Smooth muscle cell (in vitro differentiated cells): ENCODE data around the gene KIAA0586. TPM values are rescaled to one million over a fixed set of nuclear protein-coding genes. Genes with fewer than 3 reads are reported as not detected.
"Not testable (repeated sequence)": the region's sequence is repeated elsewhere in the genome, so short reads cannot be mapped to it uniquely, and the experiment has no call there.

Source experiments
- DNase-seq: peaks from one replicate; lab custom pipeline; 2025; ENCODE audit not compliant: unreplicated experiment; lab: John Stamatoyannopoulos, UW
- H2AFZ ChIP-seq: fragments of 200-600 bp; sonication (generic); 2 replicates; pipeline ENCODE4 v1.6.0; 2016; ENCODE audit warnings: antibody characterized with exemption, low read depth, mild to moderate bottlenecking
- H3F3A ChIP-seq: fragments of 200-600 bp; sonication (generic); 2 replicates; pipeline ENCODE4 v1.6.0; 2017; ENCODE audit warnings: antibody characterized with exemption, low read depth
- H3K27ac ChIP-seq: fragments of 200-600 bp; sonication (generic); 2 replicates; pipeline ENCODE4 v1.5.1; 2016; ENCODE audit warnings: low read depth, mild to moderate bottlenecking
- H3K27me3 ChIP-seq: fragments of 200-600 bp; sonication (generic); 2 replicates; pipeline ENCODE4 v1.6.1; 2016; ENCODE audit warnings: low read depth, mild to moderate bottlenecking
- H3K36me3 ChIP-seq: fragments of 200-600 bp; sonication (generic); 2 replicates; pipeline ENCODE4 v1.5.1; 2016; ENCODE audit warnings: low read depth
- H3K4me1 ChIP-seq: fragments of 200-600 bp; sonication (generic); 2 replicates; pipeline ENCODE4 v1.5.1; 2016; ENCODE audit warnings: low read depth
- H3K4me2 ChIP-seq: fragments of 200-600 bp; sonication (generic); 2 replicates; pipeline ENCODE4 v1.6.0; 2016; ENCODE audit warnings: mild to moderate bottlenecking
- H3K4me3 ChIP-seq: fragments of 200-600 bp; sonication (generic); 2 replicates; pipeline ENCODE4 v1.5.1; 2016; ENCODE audit warnings: mild to moderate bottlenecking
- H3K79me2 ChIP-seq: fragments of 200-600 bp; sonication (generic); 2 replicates; pipeline ENCODE4 v1.6.0; 2016; ENCODE audit warnings: low read depth, mild to moderate bottlenecking
- H3K9ac ChIP-seq: fragments of 200-600 bp; sonication (generic); 2 replicates; pipeline ENCODE4 v1.6.0; 2016; ENCODE audit warnings: low read depth
- H3K9me3 ChIP-seq: fragments of 200-600 bp; sonication (generic); replicated peaks from 2 replicates; pipeline ENCODE4 v1.5.1; 2016; ENCODE audit warnings: low read depth
- H4K20me1 ChIP-seq: fragments of 200-600 bp; sonication (generic); 2 replicates; pipeline ENCODE4 v1.6.0; 2016; ENCODE audit warnings: low read depth
- WGBS: methylation state at CpG from one replicate; pipeline ENCODE4 v1.1.7; 2016; ENCODE audit warnings: low lambda C conversion rate; 5-methylcytosine and 5-hydroxymethylcytosine counted together
- polyA plus RNA-seq: library from polyadenylated mRNA; unstranded; fragments of >200 nt; fragmentation: Nextera tagmentation; extraction: Ambion mirVana; gene quantifications from 2 replicates; pipeline ENCODE4 v1.2.1, GENCODE V29; 2016
- total RNA-seq: library from RNA; depleted of rRNA; stranded (reverse); fragments of >200 nt; gene quantifications from 2 replicates; pipeline ENCODE4 v1.2.3, GENCODE V29; 2014
- TF ChIP-seq, protein P1 (sequence below): fragments of 200-600 bp; sonication (generic); IDR thresholded peaks from 2 replicates; pipeline ENCODE4 v1.5.1; 2017; ENCODE audit warnings: borderline replicate concordance, mild to moderate bottlenecking, antibody characterized with exemption; ENCODE audit not compliant: insufficient read depth, poor library complexity, severe bottlenecking

KIAA0586 gene
- total and polyA plus RNA-seq, 2 experiments from 2014 or later, result 6.5 to 20.0 TPM

DNA sequence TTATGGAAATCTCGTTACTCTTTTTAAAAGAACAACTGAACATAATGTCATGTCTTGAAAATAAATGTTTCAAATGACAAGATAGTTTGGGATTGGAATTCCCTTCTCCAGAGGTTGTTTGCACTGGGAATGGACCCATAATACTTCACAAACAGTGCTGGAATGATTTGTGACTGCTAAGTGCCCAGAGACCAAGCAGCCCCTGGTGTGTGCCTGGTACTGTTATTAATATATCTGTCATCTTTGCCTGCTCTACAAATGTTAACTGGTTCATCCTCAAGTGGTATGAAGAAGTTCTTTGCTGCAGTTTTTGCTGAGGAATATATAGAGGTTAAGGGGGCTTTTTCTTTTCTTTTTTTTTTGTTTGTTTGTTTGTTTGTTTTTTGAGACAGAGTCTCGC is 145.3 kb downstream of the KIAA0586 start:
- TF ChIP-seq, protein P1, sequence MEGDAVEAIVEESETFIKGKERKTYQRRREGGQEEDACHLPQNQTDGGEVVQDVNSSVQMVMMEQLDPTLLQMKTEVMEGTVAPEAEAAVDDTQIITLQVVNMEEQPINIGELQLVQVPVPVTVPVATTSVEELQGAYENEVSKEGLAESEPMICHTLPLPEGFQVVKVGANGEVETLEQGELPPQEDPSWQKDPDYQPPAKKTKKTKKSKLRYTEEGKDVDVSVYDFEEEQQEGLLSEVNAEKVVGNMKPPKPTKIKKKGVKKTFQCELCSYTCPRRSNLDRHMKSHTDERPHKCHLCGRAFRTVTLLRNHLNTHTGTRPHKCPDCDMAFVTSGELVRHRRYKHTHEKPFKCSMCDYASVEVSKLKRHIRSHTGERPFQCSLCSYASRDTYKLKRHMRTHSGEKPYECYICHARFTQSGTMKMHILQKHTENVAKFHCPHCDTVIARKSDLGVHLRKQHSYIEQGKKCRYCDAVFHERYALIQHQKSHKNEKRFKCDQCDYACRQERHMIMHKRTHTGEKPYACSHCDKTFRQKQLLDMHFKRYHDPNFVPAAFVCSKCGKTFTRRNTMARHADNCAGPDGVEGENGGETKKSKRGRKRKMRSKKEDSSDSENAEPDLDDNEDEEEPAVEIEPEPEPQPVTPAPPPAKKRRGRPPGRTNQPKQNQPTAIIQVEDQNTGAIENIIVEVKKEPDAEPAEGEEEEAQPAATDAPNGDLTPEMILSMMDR, result no peak
- H3K27ac ChIP-seq, result peak overlapping the region; percentile 86
- no peaks in the 10 kb centered on the region for H3K27me3 ChIP-seq
- peaks cover 13% of the 10 kb centered on the region for H3K4me1 ChIP-seq
- 95% methylated on average over 2 of the region's 2 CpGs for WGBS
- H3K4me3 ChIP-seq, result no peak overlapping the region
- H3K4me2 ChIP-seq, result no peak overlapping the region
- H3F3A ChIP-seq, result peaks cover 8% of the 10 kb centered on the region
- H4K20me1 ChIP-seq, result no peaks in the 10 kb centered on the region
- no peaks in the 10 kb centered on the region for H3K79me2 ChIP-seq
- no peaks in the 10 kb centered on the region for H3K9me3 ChIP-seq
- peak overlapping the region; percentile 35 for H3K9ac ChIP-seq
- peak overlapping the region; percentile 70 for H2AFZ ChIP-seq
- DNase-seq, result no peak
- H3K36me3 ChIP-seq, result no peaks in the 10 kb centered on the region

- no peak overlapping the region for H3K9ac ChIP-seq
- DNase-seq, result no peak
- no peak overlapping the region for H3K4me3 ChIP-seq
- no peaks in the 10 kb centered on the region for H3K9me3 ChIP-seq
- TF ChIP-seq, protein P1, result no peak
- H3K27ac ChIP-seq, result no peak overlapping the region
- H3F3A ChIP-seq, result peaks cover 8% of the 10 kb centered on the region
- H2AFZ ChIP-seq, result no peak overlapping the region
- no peaks in the 10 kb centered on the region for H3K79me2 ChIP-seq
- H3K4me1 ChIP-seq, result peaks cover 13% of the 10 kb centered on the region
- H4K20me1 ChIP-seq, result no peaks in the 10 kb centered on the region
- 94% methylated on average over 2 of the region's 2 CpGs for whole genome bisulfite sequencing
- no peaks in the 10 kb centered on the region for H3K27me3 ChIP-seq
- H3K4me2 ChIP-seq, result no peak overlapping the region
- no peaks in the 10 kb centered on the region for H3K36me3 ChIP-seq
Measured at GRCh38 chr14:58574623-58575022, 147.1 kb downstream of the KIAA0586 start.

DNA sequence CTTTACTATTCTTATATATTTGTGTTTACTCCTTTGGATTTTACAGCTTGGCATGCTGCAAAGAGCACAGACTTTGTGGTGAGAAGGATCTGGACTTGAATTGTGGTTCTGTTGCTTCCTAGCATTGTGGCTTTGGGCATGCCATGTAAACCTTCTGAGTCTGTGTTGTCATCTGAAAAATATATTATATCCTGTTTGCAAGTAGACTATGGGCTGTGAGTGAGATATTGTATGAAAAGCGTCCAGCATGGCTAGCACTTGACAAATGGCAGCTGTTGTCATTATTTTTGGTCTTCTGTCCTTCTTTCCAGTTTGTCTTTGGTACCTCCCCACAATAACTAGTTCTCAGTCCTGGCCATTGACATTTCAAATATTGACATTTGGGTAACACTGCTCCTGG is 148.4 kb downstream of the KIAA0586 start:
- H3K27me3 ChIP-seq, result no peaks in the 10 kb centered on the region
- H3K4me3 ChIP-seq, result no peak overlapping the region
- H3F3A ChIP-seq, result peaks cover 8% of the 10 kb centered on the region
- TF ChIP-seq, protein P1, result no peak
- WGBS, result 80% methylated on average over 1 of the region's 1 CpG
- H2AFZ ChIP-seq, result no peak overlapping the region
- no peaks in the 10 kb centered on the region for H3K79me2 ChIP-seq
- H3K4me1 ChIP-seq, result peaks cover 13% of the 10 kb centered on the region
- no peaks in the 10 kb centered on the region for H3K36me3 ChIP-seq
- H3K9ac ChIP-seq, result no peak overlapping the region
- no peaks in the 10 kb centered on the region for H3K9me3 ChIP-seq
- H4K20me1 ChIP-seq, result no peaks in the 10 kb centered on the region
- no peak overlapping the region for H3K4me2 ChIP-seq
- H3K27ac ChIP-seq, result no peak overlapping the region
- no peak for DNase-seq

GRCh38 chr14:58580035-58580434 is 152.5 kb downstream of the KIAA0586 start:
- not testable (repeated sequence) for H3K9me3 ChIP-seq, H3K36me3 ChIP-seq, H2AFZ ChIP-seq, H3K4me3 ChIP-seq, H4K20me1 ChIP-seq, H3K9ac ChIP-seq, H3F3A ChIP-seq, H3K27ac ChIP-seq, H3K4me1 ChIP-seq, DNase-seq, H3K79me2 ChIP-seq, H3K4me2 ChIP-seq, H3K27me3 ChIP-seq

DNA sequence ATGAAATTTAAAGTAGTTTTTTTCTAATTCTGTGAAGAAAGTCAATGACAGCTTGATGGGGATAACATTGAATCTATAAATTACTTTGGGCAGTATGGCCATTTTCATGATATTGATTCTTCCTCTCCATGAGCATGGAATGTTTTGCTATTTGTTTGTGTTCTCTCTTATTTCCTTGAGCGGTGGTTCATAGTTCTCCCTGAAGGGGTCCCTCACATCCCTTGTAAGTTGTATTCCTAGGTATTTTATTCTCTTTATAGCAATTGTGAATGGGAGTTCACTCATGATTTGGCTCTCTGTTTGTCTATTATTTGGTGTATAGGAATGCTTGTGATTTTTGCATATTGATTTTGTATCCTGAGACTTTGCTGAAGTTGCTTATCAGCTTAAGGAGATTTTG is 153.9 kb downstream of the KIAA0586 start:
- not testable (repeated sequence) for H3K4me2 ChIP-seq, H3K4me3 ChIP-seq, H3K27me3 ChIP-seq, H4K20me1 ChIP-seq, H3K9me3 ChIP-seq, H3F3A ChIP-seq, H3K27ac ChIP-seq, H2AFZ ChIP-seq, H3K4me1 ChIP-seq, H3K36me3 ChIP-seq, H3K9ac ChIP-seq, H3K79me2 ChIP-seq, DNase-seq
- 89% methylated on average over 1 of the region's 1 CpG for WGBS
